Nephron progenitor cell (in vitro differentiated cells): ENCODE measurements around the gene ITPRIPL1.
"Not testable (repeated sequence)": the region's sequence is repeated elsewhere in the genome, so short reads cannot be mapped to it uniquely, and the experiment has no call there.

Experiments used
- DNase-seq: peaks from one replicate; pipeline ENCODE4 v3.0.0; 2021
- H3K27ac Mint-ChIP-seq: 2 replicates; pipeline ENCODE4 v1.8.0; 2021; ENCODE audit warnings: mild to moderate bottlenecking, moderate library complexity, mixed read lengths
- H3K27me3 Mint-ChIP-seq: 2 replicates; pipeline ENCODE4 v1.8.0; 2021; ENCODE audit warnings: mild to moderate bottlenecking, low read depth, mixed read lengths; ENCODE audit not compliant: poor library complexity
- H3K36me3 Mint-ChIP-seq: 2 replicates; pipeline ENCODE4 v1.8.0; 2021; ENCODE audit warnings: low read depth, mixed read lengths
- H3K4me1 Mint-ChIP-seq: 2 replicates; pipeline ENCODE4 v1.8.0; 2021; ENCODE audit warnings: mixed read lengths
- H3K4me3 Mint-ChIP-seq: 2 replicates; pipeline ENCODE4 v1.8.0; 2021; ENCODE audit warnings: mild to moderate bottlenecking, moderate library complexity, mixed read lengths
- H3K9me3 Mint-ChIP-seq: 2 replicates; pipeline ENCODE4 v1.8.0; 2021; ENCODE audit warnings: mild to moderate bottlenecking, moderate library complexity, mixed read lengths
- CTCF ChIP-seq: fragments of 200-600 bp; sonication (generic); IDR thresholded peaks from 2 replicates; pipeline ENCODE4 v1.5.0; 2021; ENCODE audit warnings: antibody characterized with exemption

The ITPRIPL1 gene, protein sequence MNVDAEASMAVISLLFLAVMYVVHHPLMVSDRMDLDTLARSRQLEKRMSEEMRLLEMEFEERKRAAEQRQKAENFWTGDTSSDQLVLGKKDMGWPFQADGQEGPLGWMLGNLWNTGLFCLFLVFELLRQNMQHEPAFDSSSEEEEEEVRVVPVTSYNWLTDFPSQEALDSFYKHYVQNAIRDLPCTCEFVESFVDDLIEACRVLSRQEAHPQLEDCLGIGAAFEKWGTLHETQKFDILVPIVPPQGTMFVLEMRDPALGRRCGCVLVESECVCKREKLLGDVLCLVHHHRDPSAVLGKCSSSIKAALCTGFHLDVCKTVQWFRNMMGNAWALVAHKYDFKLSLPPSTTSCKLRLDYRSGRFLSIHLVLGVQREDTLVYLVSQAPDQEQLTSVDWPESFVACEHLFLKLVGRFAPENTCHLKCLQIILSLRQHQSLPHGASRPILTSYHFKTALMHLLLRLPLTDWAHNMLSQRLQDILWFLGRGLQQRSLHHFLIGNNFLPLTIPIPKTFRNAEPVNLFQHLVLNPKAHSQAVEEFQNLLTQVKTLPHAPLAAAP

DNA sequence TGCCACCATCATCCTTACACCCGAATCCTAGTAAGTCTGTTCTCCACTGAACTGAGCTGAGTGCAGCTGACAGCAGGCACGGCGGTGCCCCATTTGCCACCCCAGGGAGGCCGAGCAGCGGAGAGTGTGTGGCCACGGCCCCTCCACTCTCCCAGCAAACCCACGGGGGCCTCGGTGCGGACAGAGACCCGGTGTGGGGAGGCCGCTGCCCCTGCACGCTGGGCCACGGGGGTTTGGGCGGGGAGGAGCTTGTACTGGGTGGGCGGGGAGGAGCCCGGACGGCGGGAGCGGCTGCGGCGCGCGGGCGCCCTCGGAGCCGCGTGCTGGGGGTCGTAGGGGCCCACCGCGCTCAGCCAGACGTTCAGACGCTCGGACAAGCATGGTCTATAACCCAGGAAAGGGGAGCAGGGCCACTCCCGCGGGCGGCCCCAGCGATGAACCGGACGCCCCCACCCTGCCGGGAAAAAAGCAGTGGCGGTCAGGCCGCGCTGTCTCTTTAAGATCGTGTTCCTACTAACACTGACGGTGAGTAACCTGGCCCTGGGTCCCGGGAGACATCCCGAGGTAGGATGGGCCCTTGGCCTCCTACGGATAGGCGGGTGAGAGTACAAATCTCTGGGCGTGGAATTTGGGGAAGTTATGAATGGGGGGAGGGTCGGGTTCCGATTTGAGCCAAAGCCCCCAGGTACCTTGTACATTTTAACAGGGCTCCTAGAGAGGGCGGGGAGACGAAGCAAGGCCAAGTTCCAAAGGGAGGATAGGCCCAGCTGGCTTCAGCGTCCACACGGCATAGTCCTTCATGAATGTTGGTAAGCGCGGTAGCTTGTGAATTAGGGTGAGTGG, at the start of gene ITPRIPL1:
Gene ITPRIPL1 (plus strand): TSS at position 277 of the 843 bp plus-strand sequence. CDS start 523 bp downstream, at position 800.
- Mint-ChIP-seq H3K4me3 (peak within 1 kb of the TSS; percentile 85), H3K27ac (peak within 1 kb of the TSS; percentile 68), H3K27me3 (peaks cover 62% of the 10 kb centered on the region), H3K9me3 (no peaks in the 10 kb centered on the region), H3K36me3 (peaks cover 25% of the 10 kb centered on the region), H3K4me1 (peaks cover 27% of the 10 kb centered on the region)
- DNase-seq: peak; percentile 66
- no peak for TF ChIP-seq CTCF

DNA sequence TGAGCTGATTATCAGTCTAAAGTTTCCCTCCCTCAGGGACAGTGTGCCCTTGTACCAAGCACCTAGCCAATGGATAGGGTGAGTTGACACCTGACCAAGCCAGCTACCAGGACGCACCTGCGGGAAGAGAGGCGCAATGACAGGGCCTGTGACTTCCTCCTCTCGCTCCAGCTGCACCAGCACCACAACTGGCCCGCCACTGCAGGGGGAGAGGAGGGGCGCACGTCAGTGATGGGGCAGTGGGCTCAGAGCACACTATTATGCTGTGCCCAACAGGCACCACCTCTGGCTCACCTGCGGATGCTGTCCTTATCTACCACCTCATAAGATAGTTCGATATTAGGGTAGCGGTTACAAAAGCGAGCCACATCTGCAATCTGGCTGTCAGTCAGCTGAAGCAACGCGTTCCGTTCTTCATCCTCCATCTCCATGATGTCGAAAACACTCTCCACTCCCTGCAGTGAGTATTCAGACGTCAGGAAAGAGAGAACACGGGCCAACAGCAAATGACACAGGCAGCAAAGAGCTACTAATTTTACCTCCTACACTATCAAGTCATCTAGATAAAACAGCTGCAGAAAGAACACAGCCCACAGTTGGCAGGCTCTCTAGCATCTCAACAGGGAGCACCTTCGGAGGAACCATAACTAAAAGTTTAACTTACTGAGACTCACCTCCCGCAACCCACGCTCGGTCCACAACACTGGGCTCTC, 48.2 kb upstream of the ITPRIPL1 start:
- Mint-ChIP-seq H3K27ac (no peak overlapping the region), H3K4me1 (no peaks in the 10 kb centered on the region), H3K4me3 (no peak overlapping the region), H3K9me3 (no peaks in the 10 kb centered on the region), H3K36me3 (peaks cover 82% of the 10 kb centered on the region), H3K27me3 (peaks cover 3% of the 10 kb centered on the region)
- TF ChIP-seq CTCF: no peak
- DNase-seq: no peak

- Mint-ChIP-seq H3K27ac (no peak overlapping the region), H3K36me3 (peaks cover 82% of the 10 kb centered on the region), H3K4me3 (no peak overlapping the region), H3K9me3 (no peaks in the 10 kb centered on the region), H3K4me1 (no peaks in the 10 kb centered on the region), H3K27me3 (no peaks in the 10 kb centered on the region)
- no peak for DNase-seq
- TF ChIP-seq CTCF: no peak
Observed at GRCh38 chr2:96287273-96287856, 37.8 kb upstream of the ITPRIPL1 start.

DNA sequence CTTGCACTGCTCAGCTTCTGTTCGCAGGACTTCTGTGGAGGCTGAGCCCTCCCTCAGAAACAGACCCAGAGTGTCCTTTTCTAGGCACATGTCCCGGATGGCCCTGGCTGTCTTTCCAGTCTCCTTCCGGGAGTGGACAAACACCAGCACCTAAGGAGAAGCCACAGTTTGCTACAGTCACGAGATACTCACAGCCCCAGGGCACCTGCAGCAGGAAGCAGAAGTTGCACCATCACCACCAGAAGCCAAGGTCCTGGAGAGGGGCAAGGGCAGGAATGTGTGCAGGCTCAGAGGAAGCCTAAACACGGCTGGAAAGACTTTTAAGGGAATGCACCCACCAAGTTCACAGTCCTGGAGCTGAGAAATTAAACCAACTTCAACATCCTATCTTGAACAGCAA, 33.4 kb upstream of the ITPRIPL1 start:
- no peak for DNase-seq
- no peak for TF ChIP-seq CTCF
- H3K9me3 Mint-ChIP-seq: no peaks in the 10 kb centered on the region
- H3K27me3 Mint-ChIP-seq: no peaks in the 10 kb centered on the region
- peaks cover 90% of the 10 kb centered on the region for H3K36me3 Mint-ChIP-seq
- no peak overlapping the region for H3K27ac Mint-ChIP-seq
- no peaks in the 10 kb centered on the region for H3K4me1 Mint-ChIP-seq
- H3K4me3 Mint-ChIP-seq: no peak overlapping the region

DNA sequence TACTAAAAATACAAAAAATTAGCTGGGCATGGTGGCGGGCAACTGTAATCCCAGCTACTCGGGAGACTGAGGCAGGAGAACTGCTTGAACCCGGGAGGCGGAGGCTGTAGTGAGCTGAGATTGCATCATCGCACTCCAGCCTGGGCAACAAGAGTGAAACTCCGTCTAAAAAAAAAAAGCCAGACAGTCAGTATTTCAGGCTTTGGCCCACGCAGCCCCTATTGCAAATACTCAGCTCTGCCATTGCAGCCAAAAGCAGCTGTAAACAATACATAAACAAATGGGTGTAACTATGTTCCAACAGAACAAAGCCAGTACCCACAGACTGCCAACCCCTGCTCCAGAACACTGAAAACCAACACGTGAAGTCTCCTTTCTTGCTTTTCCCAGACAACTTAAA, 30.8 kb upstream of the ITPRIPL1 start:
- not testable (repeated sequence) for H3K27ac Mint-ChIP-seq, H3K9me3 Mint-ChIP-seq, H3K27me3 Mint-ChIP-seq, DNase-seq, H3K4me3 Mint-ChIP-seq, H3K4me1 Mint-ChIP-seq
- peaks cover 90% of the 10 kb centered on the region for H3K36me3 Mint-ChIP-seq
